Thyroid gland (tissue), 4 donors: ENCODE results near the gene LYRM4.

ENCODE experiments used
- POLR2A ChIP-seq, 2 donors: fragments of 450-650 bp; IDR thresholded peaks; one replicate each; pipeline ENCODE4 v1.6.1; 2017; ENCODE audit warnings: antibody characterized with exemption in 2 of 2, mild to moderate bottlenecking in 2 of 2, moderate library complexity in 1 of 2
- TF ChIP-seq, protein P1 (sequence below), 6 experiments: fragments of 200-600 bp in 3 of 6; fragments of 450-650 bp in 3 of 6; sonication (generic) in 3 of 6; IDR thresholded peaks; one replicate each; pipeline ENCODE4 v1.5.1; 2016 to 2019; ENCODE audit warnings: antibody characterized with exemption in 6 of 6, mild to moderate bottlenecking in 2 of 6, inconsistent platforms in 1 of 6, moderate library complexity in 1 of 6

GRCh38 chr6:5107341-5107740 is 153.4 kb downstream of the LYRM4 start:
- TF ChIP-seq, protein P1, sequence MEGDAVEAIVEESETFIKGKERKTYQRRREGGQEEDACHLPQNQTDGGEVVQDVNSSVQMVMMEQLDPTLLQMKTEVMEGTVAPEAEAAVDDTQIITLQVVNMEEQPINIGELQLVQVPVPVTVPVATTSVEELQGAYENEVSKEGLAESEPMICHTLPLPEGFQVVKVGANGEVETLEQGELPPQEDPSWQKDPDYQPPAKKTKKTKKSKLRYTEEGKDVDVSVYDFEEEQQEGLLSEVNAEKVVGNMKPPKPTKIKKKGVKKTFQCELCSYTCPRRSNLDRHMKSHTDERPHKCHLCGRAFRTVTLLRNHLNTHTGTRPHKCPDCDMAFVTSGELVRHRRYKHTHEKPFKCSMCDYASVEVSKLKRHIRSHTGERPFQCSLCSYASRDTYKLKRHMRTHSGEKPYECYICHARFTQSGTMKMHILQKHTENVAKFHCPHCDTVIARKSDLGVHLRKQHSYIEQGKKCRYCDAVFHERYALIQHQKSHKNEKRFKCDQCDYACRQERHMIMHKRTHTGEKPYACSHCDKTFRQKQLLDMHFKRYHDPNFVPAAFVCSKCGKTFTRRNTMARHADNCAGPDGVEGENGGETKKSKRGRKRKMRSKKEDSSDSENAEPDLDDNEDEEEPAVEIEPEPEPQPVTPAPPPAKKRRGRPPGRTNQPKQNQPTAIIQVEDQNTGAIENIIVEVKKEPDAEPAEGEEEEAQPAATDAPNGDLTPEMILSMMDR (IDR thresholded peaks at IDR 0.05) = no peak
- TF ChIP-seq POLR2A (IDR thresholded peaks at IDR 0.05) = no peak
